Esophagus (tissue), 2 donors: ENCODE results near the gene LAMB2. TPM values are rescaled to one million over a fixed set of nuclear protein-coding genes. Genes with fewer than 3 reads are reported as not detected.

Experiments
- H3K27ac ChIP-seq, 2 donors: one replicate each; pipeline ENCODE4 v1.5.1; 2013; ENCODE audit warnings: low read depth in 2 of 2, mild to moderate bottlenecking in 2 of 2, inconsistent platforms in 1 of 2, low read length in 1 of 2, moderate library complexity in 1 of 2
- H3K27me3 ChIP-seq, 2 donors: one replicate each; pipeline ENCODE4 v1.6.1; 2013; ENCODE audit warnings: low read length in 2 of 2, control low read depth in 1 of 2, mild to moderate bottlenecking in 1 of 2; ENCODE audit not compliant: insufficient read depth in 2 of 2, control insufficient read depth in 1 of 2
- H3K36me3 ChIP-seq, 2 donors: one replicate each; pipeline ENCODE4 v1.6.1; 2013; ENCODE audit warnings: low read length in 1 of 2; ENCODE audit not compliant: control insufficient read depth in 2 of 2, insufficient read depth in 2 of 2
- H3K4me1 ChIP-seq, 2 donors: one replicate each; pipeline ENCODE4 v1.6.1; 2013; ENCODE audit warnings: low read length in 1 of 2; ENCODE audit not compliant: control insufficient read depth in 2 of 2, insufficient read depth in 2 of 2
- H3K4me3 ChIP-seq, 2 donors: one replicate each; pipeline ENCODE4 v1.5.1; 2013; ENCODE audit warnings: low read length in 2 of 2, mild to moderate bottlenecking in 2 of 2, low read depth in 1 of 2, moderate library complexity in 1 of 2
- H3K9me3 ChIP-seq, 2 donors: one replicate each; pipeline ENCODE4 v1.6.1; 2013; ENCODE audit warnings: mild to moderate bottlenecking in 2 of 2, low read depth in 1 of 2, low read length in 1 of 2, moderate library complexity in 1 of 2; ENCODE audit not compliant: control insufficient read depth in 2 of 2, insufficient read depth in 1 of 2
- WGBS, 2 donors: extraction: QIAGEN DNeasy Blood & Tissue Kit; methylation state at CpG; one replicate each; pipeline ENCODE4 v1.1.7; 2013; 5-methylcytosine and 5-hydroxymethylcytosine counted together
- polyA plus RNA-seq, 2 donors: library from polyadenylated mRNA; stranded (reverse); fragments of 200-250 nt; gene quantifications; one replicate each; pipeline ENCODE4 v1.2.3, GENCODE V29; 2013
- donor health status: healthy with polysubstance abuse.
- donor health status: Bipolar disorder and iron deficiency.

Gene LAMB2
- polyA plus RNA-seq, 2 donors: 123 to 219 TPM

- 91% methylated on average over 17 of the region's 17 CpGs for WGBS, 2 donors
- no peak overlapping the region for H3K27ac ChIP-seq
- peaks cover 16 to 51% of the 10 kb centered on the region in 2 donors for H3K36me3 ChIP-seq
- H3K9me3 ChIP-seq: no peaks in the 10 kb centered on the region
- H3K4me1 ChIP-seq: peaks cover 12 to 13% of the 10 kb centered on the region in 2 donors
- H3K27me3 ChIP-seq: no peaks in the 10 kb centered on the region
- no peak overlapping the region for H3K4me3 ChIP-seq
Measured at GRCh38 chr3:49122886-49123545, 9.8 kb downstream of the LAMB2 start.

GRCh38 chr3:49122451-49122850, 10.4 kb downstream of the LAMB2 start:
- Histone ChIP-seq H3K36me3 (peaks cover 19 to 55% of the 10 kb centered on the region in 2 donors), H3K27ac (peak overlapping the region in 1 of 2 donors; percentile 39), H3K4me3 (no peak overlapping the region), H3K4me1 (peaks cover 12 to 13% of the 10 kb centered on the region in 2 donors), H3K27me3 (no peaks in the 10 kb centered on the region), H3K9me3 (no peaks in the 10 kb centered on the region)
- WGBS, 2 donors: 77 to 89% methylated on average over 7 of the region's 7 CpGs

- no peak overlapping the region for H3K4me3 ChIP-seq
- H3K27ac ChIP-seq: peak overlapping the region in 1 of 2 donors; percentile 39
- peaks cover 12 to 13% of the 10 kb centered on the region in 2 donors for H3K4me1 ChIP-seq
- 94 to 97% methylated on average over 12 of the region's 12 CpGs for WGBS, 2 donors
- H3K36me3 ChIP-seq: peaks cover 23 to 59% of the 10 kb centered on the region in 2 donors
- no peaks in the 10 kb centered on the region for H3K27me3 ChIP-seq
- H3K9me3 ChIP-seq: no peaks in the 10 kb centered on the region
Measured at GRCh38 chr3:49122022-49122421, 10.8 kb downstream of the LAMB2 start.

GRCh38 chr3:49121132-49121736, 11.6 kb downstream of the LAMB2 start:
- Histone ChIP-seq H3K27ac (peak overlapping the region; percentile 97 to 99), H3K27me3 (no peaks in the 10 kb centered on the region), H3K9me3 (no peaks in the 10 kb centered on the region), H3K4me3 (peak overlapping the region; percentile 96 to 100), H3K4me1 (peaks cover 12 to 13% of the 10 kb centered on the region in 2 donors), H3K36me3 (peaks cover 29 to 63% of the 10 kb centered on the region in 2 donors)
- WGBS, 2 donors: 71 to 72% methylated on average over 17 of the region's 17 CpGs

GRCh38 chr3:49120438-49121131, 12.3 kb downstream of the LAMB2 start, which contains the start of gene USP19:
Gene USP19, minus strand, starts transcription at chr3:49120823. Its CDS starts 1,678 bp downstream, at chr3:49119145.
- peaks cover 12 to 13% of the 10 kb centered on the region in 2 donors for H3K4me1 ChIP-seq
- no peaks in the 10 kb centered on the region for H3K27me3 ChIP-seq
- peak within 1 kb of the TSS; percentile 97 to 99 for H3K27ac ChIP-seq
- WGBS, 2 donors: 1% methylated on average over 64 to 70 of the region's 70 CpGs
- peaks cover 31 to 63% of the 10 kb centered on the region in 2 donors for H3K36me3 ChIP-seq
- no peaks in the 10 kb centered on the region for H3K9me3 ChIP-seq
- H3K4me3 ChIP-seq: peak within 1 kb of the TSS; percentile 96 to 100

GRCh38 chr3:49120096-49120437, 12.8 kb downstream of the LAMB2 start:
- H3K36me3 ChIP-seq: peaks cover 34 to 64% of the 10 kb centered on the region in 2 donors
- peak overlapping the region; percentile 96 to 100 for H3K4me3 ChIP-seq
- H3K27ac ChIP-seq: peak overlapping the region; percentile 97 to 99
- H3K4me1 ChIP-seq: peaks cover 12 to 13% of the 10 kb centered on the region in 2 donors
- 0 to 1% methylated on average over 9 of the region's 9 CpGs for WGBS, 2 donors
- H3K9me3 ChIP-seq: no peaks in the 10 kb centered on the region
- H3K27me3 ChIP-seq: no peaks in the 10 kb centered on the region

- no peaks in the 10 kb centered on the region for H3K9me3 ChIP-seq
- H3K36me3 ChIP-seq: peaks cover 37 to 64% of the 10 kb centered on the region in 2 donors
- no peaks in the 10 kb centered on the region for H3K27me3 ChIP-seq
- WGBS, 2 donors: 46 to 49% methylated on average over 3 of the region's 3 CpGs
- H3K4me1 ChIP-seq: peaks cover 12 to 13% of the 10 kb centered on the region in 2 donors
- H3K27ac ChIP-seq: peak overlapping the region; percentile 97 to 99
- peak overlapping the region in 1 of 2 donors; percentile 96 for H3K4me3 ChIP-seq
Measured at GRCh38 chr3:49119439-49119838, 13.4 kb downstream of the LAMB2 start.

- Histone ChIP-seq H3K27me3 (no peaks in the 10 kb centered on the region), H3K4me1 (peaks cover 12 to 13% of the 10 kb centered on the region in 2 donors), H3K36me3 (peaks cover 37 to 65% of the 10 kb centered on the region in 2 donors), H3K9me3 (no peaks in the 10 kb centered on the region), H3K4me3 (no peak overlapping the region), H3K27ac (peak overlapping the region; percentile 97 to 99)
- 61 to 72% methylated on average over 10 of the region's 10 CpGs for WGBS, 2 donors
Measured at GRCh38 chr3:49119036-49119435, 13.8 kb downstream of the LAMB2 start.

- Histone ChIP-seq H3K27ac (no peak overlapping the region), H3K27me3 (no peaks in the 10 kb centered on the region), H3K9me3 (no peaks in the 10 kb centered on the region), H3K4me1 (no peaks in the 10 kb centered on the region), H3K4me3 (no peak overlapping the region), H3K36me3 (peaks cover 35 to 89% of the 10 kb centered on the region in 2 donors)
- 86 to 88% methylated on average over 14 of the region's 14 CpGs for WGBS, 2 donors
Measured at GRCh38 chr3:49112262-49112661, 20.6 kb downstream of the LAMB2 start.
